Measurements from ENCODE around the gene PFKFB2.

DNA sequence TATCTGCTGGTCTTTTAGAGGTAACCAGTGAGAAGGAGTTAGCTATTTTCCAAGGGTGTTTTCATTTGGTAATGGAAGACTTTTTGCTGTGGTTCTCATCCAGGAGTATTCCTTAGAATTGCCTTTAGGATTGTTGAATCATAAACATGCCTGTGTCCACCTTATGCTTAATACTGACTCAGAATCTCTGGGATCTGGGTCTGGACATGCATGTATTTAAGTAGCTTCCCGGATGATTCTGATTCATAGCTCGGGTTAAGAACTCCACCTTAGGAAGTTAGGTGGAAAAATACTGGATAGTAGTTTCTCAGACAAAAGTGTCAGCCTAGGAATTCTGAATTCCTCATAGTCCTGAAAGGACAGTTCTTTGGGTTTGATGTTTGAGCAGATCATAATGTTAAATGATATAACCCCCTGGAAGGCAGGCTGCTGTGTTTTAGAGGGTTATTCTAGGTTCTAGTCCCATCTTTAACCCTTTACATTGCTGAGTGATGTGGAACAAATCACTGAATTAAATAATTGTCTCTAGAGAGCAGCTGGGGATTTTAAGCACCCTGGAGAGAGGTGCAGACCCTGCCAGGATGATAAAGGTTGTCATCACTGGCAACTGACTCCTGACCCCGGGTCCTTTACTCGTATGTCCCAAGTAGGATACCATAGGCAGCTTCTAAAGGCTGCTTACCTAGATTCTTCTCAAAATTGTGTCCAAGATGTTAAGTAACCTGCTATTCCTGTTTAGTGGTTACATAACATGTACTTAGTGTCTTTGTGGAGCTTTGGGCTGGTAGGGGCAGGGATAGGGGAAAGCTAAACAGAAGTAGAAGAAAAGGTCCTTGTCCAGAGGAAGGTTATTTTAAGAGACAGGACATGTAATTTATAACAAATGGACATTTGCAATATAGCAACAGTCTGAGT lies 21.1 kb downstream of the PFKFB2 start:
- no peak for TF ChIP-seq POLR2A (IDR thresholded peaks at IDR 0.05)
- TF ChIP-seq, protein P1, sequence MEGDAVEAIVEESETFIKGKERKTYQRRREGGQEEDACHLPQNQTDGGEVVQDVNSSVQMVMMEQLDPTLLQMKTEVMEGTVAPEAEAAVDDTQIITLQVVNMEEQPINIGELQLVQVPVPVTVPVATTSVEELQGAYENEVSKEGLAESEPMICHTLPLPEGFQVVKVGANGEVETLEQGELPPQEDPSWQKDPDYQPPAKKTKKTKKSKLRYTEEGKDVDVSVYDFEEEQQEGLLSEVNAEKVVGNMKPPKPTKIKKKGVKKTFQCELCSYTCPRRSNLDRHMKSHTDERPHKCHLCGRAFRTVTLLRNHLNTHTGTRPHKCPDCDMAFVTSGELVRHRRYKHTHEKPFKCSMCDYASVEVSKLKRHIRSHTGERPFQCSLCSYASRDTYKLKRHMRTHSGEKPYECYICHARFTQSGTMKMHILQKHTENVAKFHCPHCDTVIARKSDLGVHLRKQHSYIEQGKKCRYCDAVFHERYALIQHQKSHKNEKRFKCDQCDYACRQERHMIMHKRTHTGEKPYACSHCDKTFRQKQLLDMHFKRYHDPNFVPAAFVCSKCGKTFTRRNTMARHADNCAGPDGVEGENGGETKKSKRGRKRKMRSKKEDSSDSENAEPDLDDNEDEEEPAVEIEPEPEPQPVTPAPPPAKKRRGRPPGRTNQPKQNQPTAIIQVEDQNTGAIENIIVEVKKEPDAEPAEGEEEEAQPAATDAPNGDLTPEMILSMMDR (IDR thresholded peaks at IDR 0.05): no peak

Measured in upper lobe of left lung (tissue), 4 donors.